ENCODE results near the gene MFAP4.

MFAP4 gene

DNA sequence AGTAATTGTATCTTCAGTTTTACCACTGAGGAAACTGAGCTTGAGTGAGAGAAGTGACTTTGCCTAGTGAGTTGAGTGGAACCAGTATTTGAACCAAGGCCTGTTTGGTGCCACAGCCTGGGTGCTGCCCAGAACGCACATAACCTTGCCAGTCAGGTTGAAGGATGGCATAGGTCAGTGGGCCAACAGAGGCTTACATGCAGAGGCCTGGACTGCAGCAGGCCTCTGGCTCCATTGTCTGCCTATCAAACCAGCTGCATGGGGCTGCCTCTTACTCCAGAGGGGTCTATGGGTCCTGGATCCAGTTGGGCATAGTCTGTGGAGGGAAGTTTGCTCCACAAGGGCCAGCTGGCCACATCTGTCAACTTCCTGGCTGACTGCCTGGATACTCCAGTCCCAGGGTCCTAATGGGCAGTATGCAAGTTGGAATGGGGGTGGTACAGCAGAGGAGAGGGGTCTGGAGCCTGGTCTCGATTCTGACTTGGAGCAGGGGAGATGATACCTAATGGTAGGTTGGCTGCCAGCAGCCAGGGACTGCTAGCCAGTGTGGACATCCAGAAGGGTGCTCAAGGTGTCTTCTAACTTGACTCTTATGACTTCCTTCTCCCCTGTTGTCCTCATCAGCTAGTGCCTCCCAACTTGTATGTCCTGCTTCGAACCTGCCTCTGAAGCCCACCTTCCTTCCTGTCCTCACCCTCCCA lies 12.9 kb upstream of the MFAP4 start:
- H3K4ac ChIP-seq (ENCODE audit: low read depth in 1 of 2, low read length in 2 of 2): no peak overlapping the region
- peak overlapping the region in 1 of 2 experiments; percentile 1 for H3K18ac ChIP-seq (ENCODE audit: low read depth in 1 of 2, low read length in 2 of 2)
- H4K8ac ChIP-seq (ENCODE audit: low read length): no peak overlapping the region
- 87% methylated on average over 3 of the region's 3 CpGs for WGBS
- no peak overlapping the region for H2AFZ ChIP-seq (ENCODE audit: low read depth, low read length)
- H3K23ac ChIP-seq (ENCODE audit: low read length in 2 of 2): no peak overlapping the region
- no peaks in the 10 kb centered on the region for H3K27me3 ChIP-seq (ENCODE audit: control insufficient read depth in 1 of 2, insufficient read depth in 1 of 2, low read length in 2 of 2)
- H2BK5ac ChIP-seq (ENCODE audit: low read depth, low read length, poor library complexity, severe bottlenecking): no peak overlapping the region
- no peak overlapping the region for H3K27ac ChIP-seq (ENCODE audit: low read length, poor library complexity, severe bottlenecking)
- peaks cover 2% of the 10 kb centered on the region for H3K4me1 ChIP-seq (ENCODE audit: control insufficient read depth, insufficient read depth, low read depth, low read length)
- no peak overlapping the region for H2BK15ac ChIP-seq (ENCODE audit: low read depth, poor library complexity, severe bottlenecking)
- H3K9me3 ChIP-seq (ENCODE audit: control insufficient read depth, low read length): no peaks in the 10 kb centered on the region
- H3K4me2 ChIP-seq (ENCODE audit: low read length, poor library complexity, severe bottlenecking): no peak overlapping the region
- H3K14ac ChIP-seq (ENCODE audit: low read length in 2 of 2): no peak overlapping the region
- H3K36me3 ChIP-seq (ENCODE audit: control insufficient read depth in 1 of 2, insufficient read depth in 2 of 2, low read depth in 1 of 2, low read length in 2 of 2): no peaks in the 10 kb centered on the region
- no peak overlapping the region for H2AK5ac ChIP-seq (ENCODE audit: low read length, severe bottlenecking)
- no peak overlapping the region for H3K4me3 ChIP-seq (ENCODE audit: insufficient read depth in 1 of 2, low read depth in 1 of 2, low read length in 2 of 2)
- H3K79me1 ChIP-seq (replicated peaks; ENCODE audit: low read length, poor library complexity, severe bottlenecking): no peaks in the 10 kb centered on the region
- DNase-seq: no peak
- H3K9ac ChIP-seq (ENCODE audit: low read length): no peak overlapping the region
- peak overlapping the region; percentile 29 for H2BK120ac ChIP-seq (ENCODE audit: low read depth, low read length)
- H2BK12ac ChIP-seq (ENCODE audit: low read length in 2 of 2): peak overlapping the region; percentile 3 to 23
- peak overlapping the region; percentile 1 for H4K91ac ChIP-seq (ENCODE audit: low read length)

DNA sequence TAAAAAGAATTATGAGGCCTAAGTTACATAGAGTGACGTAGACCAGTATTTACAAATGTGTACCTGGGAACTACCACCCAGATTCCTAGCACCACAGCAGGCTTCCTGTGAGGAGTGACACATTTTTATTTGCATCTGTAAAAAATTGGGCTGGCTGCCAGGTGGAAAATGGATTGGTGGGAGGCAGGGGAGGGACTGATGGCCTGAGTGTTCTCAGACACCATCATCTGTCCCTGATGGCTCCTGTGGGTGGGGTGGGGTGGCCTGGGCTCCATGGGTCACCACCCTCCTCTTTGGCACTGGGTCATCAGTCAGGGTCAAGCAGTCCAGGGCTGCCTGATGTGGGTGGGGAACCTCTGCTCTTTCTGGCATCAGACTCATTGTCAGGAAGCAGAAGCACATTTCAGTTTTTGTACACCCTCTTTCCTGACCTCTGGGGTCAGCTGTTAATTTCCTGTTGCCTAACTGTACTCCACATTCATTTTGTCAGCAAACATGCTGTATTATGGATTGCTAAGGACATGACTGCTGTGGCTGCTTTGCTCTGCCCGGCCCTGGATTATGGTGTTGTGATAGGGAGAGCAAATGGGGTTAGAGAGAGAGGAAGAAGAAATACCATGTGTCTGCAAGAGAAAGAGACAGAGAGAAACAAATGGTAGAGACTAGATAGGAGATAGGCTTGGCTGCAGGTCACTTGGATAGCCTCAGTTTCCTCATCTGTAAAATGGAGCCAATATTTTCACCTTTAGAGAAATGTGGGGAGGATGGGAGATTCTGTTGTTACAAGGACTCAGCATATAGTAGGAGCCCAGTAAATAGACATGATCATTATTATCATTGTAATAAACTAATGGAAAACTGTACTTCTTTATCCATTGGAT lies 11.6 kb upstream of the MFAP4 start:
- peak overlapping the region in 1 of 2 experiments; percentile 79 for H3K4ac ChIP-seq (ENCODE audit: low read depth in 1 of 2, low read length in 2 of 2)
- peak overlapping the region; percentile 67 for H2BK15ac ChIP-seq (ENCODE audit: low read depth, poor library complexity, severe bottlenecking)

DNA sequence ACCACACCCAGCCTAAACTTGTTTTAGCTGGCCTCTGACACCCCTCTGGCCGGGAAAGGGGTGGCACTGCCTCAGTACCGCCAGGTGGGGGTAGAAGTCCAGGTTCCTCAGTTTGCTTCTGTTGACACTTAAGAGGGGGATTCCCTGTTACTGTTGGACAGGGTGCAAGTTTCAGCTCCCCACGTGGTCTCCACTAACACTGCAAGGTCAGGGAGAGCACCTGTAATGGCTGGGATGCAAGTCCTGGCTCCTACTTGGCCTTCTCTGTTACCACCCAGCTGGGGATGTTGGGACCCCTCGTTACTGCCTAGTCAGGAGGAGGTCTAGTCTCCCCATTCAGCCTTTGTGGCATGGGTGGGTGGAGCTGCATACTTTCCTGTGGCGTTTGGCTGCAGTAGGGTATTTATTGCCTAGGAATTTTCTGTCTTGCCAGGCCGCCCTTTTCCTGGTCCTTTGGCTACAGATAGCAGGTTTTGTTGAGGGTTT lies 10.6 kb upstream of the MFAP4 start:
- H3K9me3 ChIP-seq (ENCODE audit: control insufficient read depth, low read length): no peaks in the 10 kb centered on the region
- H2AK5ac ChIP-seq (ENCODE audit: low read length, severe bottlenecking): no peak overlapping the region
- H3K18ac ChIP-seq (ENCODE audit: low read depth in 1 of 2, low read length in 2 of 2): peak overlapping the region in 1 of 2 experiments; percentile 46
- no peak overlapping the region for H3K23ac ChIP-seq (ENCODE audit: low read length in 2 of 2)
- peaks cover 2% of the 10 kb centered on the region for H3K4me1 ChIP-seq (ENCODE audit: control insufficient read depth, insufficient read depth, low read depth, low read length)
- H2BK15ac ChIP-seq (ENCODE audit: low read depth, poor library complexity, severe bottlenecking): no peak overlapping the region
- DNase-seq: no peak
- peak overlapping the region; percentile 55 for H4K8ac ChIP-seq (ENCODE audit: low read length)
- no peak overlapping the region for H3K27ac ChIP-seq (ENCODE audit: low read length, poor library complexity, severe bottlenecking)
- no peak overlapping the region for H2BK5ac ChIP-seq (ENCODE audit: low read depth, low read length, poor library complexity, severe bottlenecking)
- H4K91ac ChIP-seq (ENCODE audit: low read length): peak overlapping the region; percentile 53
- no peak overlapping the region for H3K4me3 ChIP-seq (ENCODE audit: insufficient read depth in 1 of 2, low read depth in 1 of 2, low read length in 2 of 2)
- peaks cover 0 to 7% of the 10 kb centered on the region in 2 experiments for H3K27me3 ChIP-seq (ENCODE audit: control insufficient read depth in 1 of 2, insufficient read depth in 1 of 2, low read length in 2 of 2)
- peak overlapping the region; percentile 45 to 61 for H2BK12ac ChIP-seq (ENCODE audit: low read length in 2 of 2)
- H3K14ac ChIP-seq (ENCODE audit: low read length in 2 of 2): peak overlapping the region in 1 of 2 experiments; percentile 35
- no peak overlapping the region for H3K4ac ChIP-seq (ENCODE audit: low read depth in 1 of 2, low read length in 2 of 2)
- H3K4me2 ChIP-seq (ENCODE audit: low read length, poor library complexity, severe bottlenecking): no peak overlapping the region
- H2BK120ac ChIP-seq (ENCODE audit: low read depth, low read length): peak overlapping the region; percentile 91
- H2AFZ ChIP-seq (ENCODE audit: low read depth, low read length): no peak overlapping the region
- WGBS: 62% methylated on average over 6 of the region's 6 CpGs
- H3K36me3 ChIP-seq (ENCODE audit: control insufficient read depth in 1 of 2, insufficient read depth in 2 of 2, low read depth in 1 of 2, low read length in 2 of 2): no peaks in the 10 kb centered on the region
- H3K9ac ChIP-seq (ENCODE audit: low read length): no peak overlapping the region
- H3K79me1 ChIP-seq (replicated peaks; ENCODE audit: low read length, poor library complexity, severe bottlenecking): no peaks in the 10 kb centered on the region

More for the DNA sequence above, 11.6 kb upstream of the MFAP4 start:
- Histone ChIP-seq H4K8ac (ENCODE audit: low read length) (peak overlapping the region; percentile 91), H3K18ac (ENCODE audit: low read depth in 1 of 2, low read length in 2 of 2) (peak overlapping the region; percentile 61 to 89), H2AK5ac (ENCODE audit: low read length, severe bottlenecking) (no peak overlapping the region), H4K91ac (ENCODE audit: low read length) (peak overlapping the region; percentile 97), H2AFZ (ENCODE audit: low read depth, low read length) (no peak overlapping the region), H3K79me1 (replicated peaks; ENCODE audit: low read length, poor library complexity, severe bottlenecking) (no peaks in the 10 kb centered on the region), H3K27me3 (ENCODE audit: control insufficient read depth in 1 of 2, insufficient read depth in 1 of 2, low read length in 2 of 2) (peaks cover 0 to 3% of the 10 kb centered on the region in 2 experiments), H3K4me1 (ENCODE audit: control insufficient read depth, insufficient read depth, low read depth, low read length) (peaks cover 2% of the 10 kb centered on the region), H2BK5ac (ENCODE audit: low read depth, low read length, poor library complexity, severe bottlenecking) (no peak overlapping the region), H2BK12ac (ENCODE audit: low read length in 2 of 2) (peak overlapping the region; percentile 1 to 88), H3K4me2 (ENCODE audit: low read length, poor library complexity, severe bottlenecking) (no peak overlapping the region), H3K27ac (ENCODE audit: low read length, poor library complexity, severe bottlenecking) (no peak overlapping the region), H3K23ac (ENCODE audit: low read length in 2 of 2) (no peak overlapping the region), H3K9me3 (ENCODE audit: control insufficient read depth, low read length) (no peaks in the 10 kb centered on the region), H3K9ac (ENCODE audit: low read length) (no peak overlapping the region), H3K14ac (ENCODE audit: low read length in 2 of 2) (no peak overlapping the region), H3K4me3 (ENCODE audit: insufficient read depth in 1 of 2, low read depth in 1 of 2, low read length in 2 of 2) (no peak overlapping the region), H2BK120ac (ENCODE audit: low read depth, low read length) (no peak overlapping the region), H3K36me3 (ENCODE audit: control insufficient read depth in 1 of 2, insufficient read depth in 2 of 2, low read depth in 1 of 2, low read length in 2 of 2) (no peaks in the 10 kb centered on the region)
- peak; percentile 35 for DNase-seq
- 54% methylated on average over 2 of the region's 2 CpGs for WGBS

DNA sequence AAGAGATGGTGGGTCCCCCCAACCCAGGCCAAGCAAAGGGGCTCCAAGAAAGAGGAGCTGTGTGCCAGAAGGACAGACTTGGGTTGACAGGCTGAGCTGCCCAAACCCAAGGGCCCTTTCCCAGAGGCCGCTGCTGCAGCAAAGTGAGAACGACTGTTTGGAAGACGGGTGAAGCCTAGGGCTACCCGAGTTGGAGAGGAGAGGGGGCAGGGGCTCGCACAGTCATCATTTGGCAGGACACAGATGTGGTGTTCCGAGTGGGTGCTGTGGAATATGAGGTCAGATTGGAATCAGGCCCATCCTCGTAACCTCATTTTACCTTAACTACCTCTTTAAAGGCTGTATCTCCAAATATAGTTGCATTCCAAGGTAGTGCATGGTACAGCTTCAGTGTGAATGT lies 5.3 kb upstream of the MFAP4 start:
- peaks cover 0 to 21% of the 10 kb centered on the region in 2 experiments for H3K27me3 ChIP-seq (ENCODE audit: control insufficient read depth in 1 of 2, insufficient read depth in 1 of 2, low read length in 2 of 2)
- H3K27ac ChIP-seq (ENCODE audit: low read length, poor library complexity, severe bottlenecking): no peak overlapping the region
- peaks cover 10% of the 10 kb centered on the region for H3K4me1 ChIP-seq (ENCODE audit: control insufficient read depth, insufficient read depth, low read depth, low read length)
- no peak overlapping the region for H3K4me2 ChIP-seq (ENCODE audit: low read length, poor library complexity, severe bottlenecking)
- H3K18ac ChIP-seq (ENCODE audit: low read depth in 1 of 2, low read length in 2 of 2): no peak overlapping the region
- H4K91ac ChIP-seq (ENCODE audit: low read length): peak overlapping the region; percentile 20
- H2BK120ac ChIP-seq (ENCODE audit: low read depth, low read length): no peak overlapping the region
- peak overlapping the region in 1 of 2 experiments; percentile 86 for H2BK12ac ChIP-seq (ENCODE audit: low read length in 2 of 2)
- WGBS: 89% methylated on average over 4 of the region's 7 CpGs
- H2BK5ac ChIP-seq (ENCODE audit: low read depth, low read length, poor library complexity, severe bottlenecking): no peak overlapping the region
- H2AK5ac ChIP-seq (ENCODE audit: low read length, severe bottlenecking): no peak overlapping the region
- H3K4me3 ChIP-seq (ENCODE audit: insufficient read depth in 1 of 2, low read depth in 1 of 2, low read length in 2 of 2): no peak overlapping the region
- no peak overlapping the region for H3K9ac ChIP-seq (ENCODE audit: low read length)
- no peaks in the 10 kb centered on the region for H3K79me1 ChIP-seq (replicated peaks; ENCODE audit: low read length, poor library complexity, severe bottlenecking)
- H3K4ac ChIP-seq (ENCODE audit: low read depth in 1 of 2, low read length in 2 of 2): peak overlapping the region in 1 of 2 experiments; percentile 19
- H3K36me3 ChIP-seq (ENCODE audit: control insufficient read depth in 1 of 2, insufficient read depth in 2 of 2, low read depth in 1 of 2, low read length in 2 of 2): no peaks in the 10 kb centered on the region
- DNase-seq: no peak
- H2AFZ ChIP-seq (ENCODE audit: low read depth, low read length): no peak overlapping the region
- no peak overlapping the region for H3K23ac ChIP-seq (ENCODE audit: low read length in 2 of 2)
- no peak overlapping the region for H4K8ac ChIP-seq (ENCODE audit: low read length)
- H3K9me3 ChIP-seq (ENCODE audit: control insufficient read depth, low read length): no peaks in the 10 kb centered on the region
- peak overlapping the region in 1 of 2 experiments; percentile 59 for H3K14ac ChIP-seq (ENCODE audit: low read length in 2 of 2)
- no peak overlapping the region for H2BK15ac ChIP-seq (ENCODE audit: low read depth, poor library complexity, severe bottlenecking)

All from mesenchymal stem cell (in vitro differentiated cells and primary cell).